GM12875 (cell line): Measurements from ENCODE around the gene PIERCE2.
A peak's percentile ranks its signal among the peaks of the same experiment; 100 is the strongest.
"Not testable (repeated sequence)": the region's sequence is repeated elsewhere in the genome, so short reads cannot be mapped to it uniquely, and the experiment has no call there.

Experiments
- H3K4me3 ChIP-seq: one replicate; pipeline ENCODE4 v1.5.1; 2011; ENCODE audit warnings: low read depth, low read length, control low read depth
- CTCF ChIP-seq: IDR thresholded peaks from 2 replicates; pipeline ENCODE4 v1.5.1; 2011; ENCODE audit warnings: low read depth, mild to moderate bottlenecking, control low read depth, inconsistent platforms, low read length, moderate library complexity, borderline replicate concordance; ENCODE audit not compliant: insufficient read depth

Gene PIERCE2

GRCh38 chr15:55434989-55435825 is 26.9 kb downstream of the PIERCE2 start:
- no peak overlapping the region for H3K4me3 ChIP-seq

DNA sequence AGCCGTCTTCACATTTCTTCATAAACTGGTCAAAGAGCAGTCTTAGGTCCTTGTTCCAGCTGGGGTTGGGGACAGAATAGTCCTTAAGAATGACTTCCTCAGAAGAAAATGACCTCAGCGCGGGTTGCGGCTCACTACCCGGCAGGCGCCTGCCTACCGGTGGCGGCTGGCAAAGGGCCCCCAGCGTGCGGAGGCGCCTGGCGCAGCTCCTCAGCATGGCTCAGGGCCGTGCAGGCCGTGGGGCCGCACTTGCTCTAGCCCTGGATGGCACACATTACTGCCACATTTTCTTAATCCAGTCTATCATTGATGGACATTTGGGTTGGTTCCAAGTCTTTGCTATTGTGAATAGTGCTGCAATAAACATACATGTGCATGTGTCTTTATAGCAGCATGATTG is 34.8 kb downstream of the PIERCE2 start:
- not testable (repeated sequence) for H3K4me3 ChIP-seq

More at GRCh38 chr15:55434989-55435825, 26.9 kb downstream of the PIERCE2 start:
- peak; percentile 45; the same call in 1 of the 2 replicates for TF ChIP-seq CTCF

DNA sequence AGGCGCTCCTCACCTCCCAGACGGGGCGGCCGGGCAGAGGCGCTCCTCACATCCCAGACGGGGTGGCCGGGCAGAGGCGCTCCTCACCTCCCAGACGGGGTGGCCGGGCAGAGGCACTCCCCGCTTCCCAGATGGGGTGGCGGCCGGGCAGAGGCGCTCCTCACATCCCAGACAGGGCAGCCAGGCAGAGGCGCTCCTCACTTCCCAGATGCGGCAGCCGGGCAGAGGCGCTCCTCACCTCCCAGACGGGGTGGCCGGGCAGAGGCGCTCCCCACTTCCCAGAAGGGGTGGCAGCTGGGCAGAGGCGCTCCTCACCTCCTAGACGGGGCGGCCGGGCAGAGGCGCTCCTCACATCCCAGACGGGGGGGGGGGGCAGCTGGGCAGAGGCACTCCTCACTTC is 37.6 kb downstream of the PIERCE2 start:
- H3K4me3 ChIP-seq = not testable (repeated sequence)

DNA sequence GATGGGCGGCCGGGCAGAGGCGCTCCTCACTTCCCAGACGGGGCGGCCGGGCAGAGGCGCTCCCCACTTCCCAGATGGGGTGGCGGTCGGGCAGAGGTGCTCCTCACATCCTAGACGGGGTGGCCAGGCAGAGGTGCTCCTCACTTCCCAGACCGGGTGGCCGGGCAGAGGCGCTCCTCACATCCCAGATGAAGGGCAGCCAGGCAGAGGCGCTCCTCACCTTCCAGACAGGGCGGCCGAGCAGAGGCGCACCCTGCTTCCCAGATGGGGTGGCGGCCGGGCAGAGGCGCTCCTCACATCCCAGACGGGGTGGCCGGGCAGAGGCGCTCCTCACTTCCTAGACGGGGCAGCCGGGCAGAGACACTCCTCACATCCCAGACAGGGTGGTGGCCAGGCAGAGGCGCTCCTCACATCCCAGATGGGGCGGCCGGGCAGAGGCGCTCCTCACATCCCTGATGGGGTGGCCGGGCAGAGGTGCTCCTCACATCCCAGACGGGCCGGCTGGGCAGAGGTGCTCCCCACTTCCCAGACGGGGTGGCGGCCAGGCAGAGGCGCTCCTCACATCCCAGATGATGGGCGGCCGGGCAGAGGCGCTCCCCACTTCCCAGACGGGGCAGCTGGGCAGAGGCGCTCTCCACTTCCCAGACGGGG is 38.2 kb downstream of the PIERCE2 start:
- not testable (repeated sequence) for H3K4me3 ChIP-seq

DNA sequence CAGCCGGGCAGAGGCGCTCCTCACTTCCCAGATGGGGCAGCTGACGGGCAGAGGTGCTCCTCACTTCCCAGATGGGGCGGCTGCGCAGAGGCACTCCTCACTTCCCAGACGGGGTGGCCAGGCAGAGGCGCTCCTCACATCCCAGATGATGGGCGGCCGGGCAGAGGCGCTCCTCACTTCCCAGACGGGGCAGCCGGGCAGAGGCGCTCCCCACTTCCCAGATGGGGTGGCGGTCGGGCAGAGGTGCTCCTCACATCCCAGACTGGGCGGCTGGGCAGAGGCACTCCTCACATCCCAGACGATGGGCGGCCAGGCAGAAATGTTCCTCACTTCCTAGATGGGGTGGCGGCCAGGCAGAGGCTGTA is 38.7 kb downstream of the PIERCE2 start:
- H3K4me3 ChIP-seq = not testable (repeated sequence)

GRCh38 chr15:55457401-55458022 is 49.2 kb downstream of the PIERCE2 start:
- TF ChIP-seq CTCF = no peak
- H3K4me3 ChIP-seq = no peak overlapping the region

DNA sequence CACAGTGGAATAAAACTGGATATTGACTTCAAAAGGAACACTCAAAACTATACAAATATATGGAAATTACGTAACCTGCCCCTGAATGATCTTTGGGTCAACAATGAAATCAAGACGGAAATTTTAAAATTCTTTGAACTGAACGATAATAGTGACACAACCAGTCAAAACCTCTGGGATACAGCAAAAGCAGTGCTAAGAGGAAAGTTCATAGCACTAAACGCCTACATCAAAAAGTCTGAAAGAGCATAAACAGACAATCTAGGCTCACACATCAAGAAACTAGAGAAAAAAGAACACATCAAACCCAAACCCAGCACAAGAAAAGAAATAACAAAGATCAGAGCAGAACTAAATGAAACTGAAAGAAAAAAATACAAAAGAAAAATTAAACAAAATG is 53.2 kb downstream of the PIERCE2 start:
- no peak for TF ChIP-seq CTCF
- H3K4me3 ChIP-seq = no peak overlapping the region

DNA sequence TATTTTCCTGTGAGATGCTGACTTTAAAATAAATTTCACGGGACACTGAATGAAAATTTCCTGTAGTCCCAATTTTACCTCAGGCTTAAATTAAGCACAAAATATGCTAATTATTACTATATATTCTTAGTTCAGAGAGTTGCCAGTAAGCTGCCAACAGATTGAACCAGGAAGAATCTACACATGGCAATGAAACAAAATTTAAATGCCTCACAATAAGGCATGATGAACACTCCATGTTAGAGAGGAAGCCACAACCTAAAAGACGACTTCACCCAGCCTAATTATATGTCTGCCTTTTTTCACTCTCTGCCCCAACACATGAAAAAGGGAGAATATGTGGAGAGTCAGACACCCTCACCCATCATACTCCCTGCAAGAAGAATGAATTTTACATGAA is 60.0 kb downstream of the PIERCE2 start:
- no peak overlapping the region for H3K4me3 ChIP-seq
- TF ChIP-seq CTCF = no peak
